DOHH2 (cell line): ENCODE results near the gene NGLY1.

Experiments used
- EZH2phosphoT487 ChIP-seq: fragments of 200-600 bp; sonication (generic); IDR thresholded peaks from 2 replicates; pipeline ENCODE4 v1.6.1; 2017; ENCODE audit warnings: borderline replicate concordance, mild to moderate bottlenecking, antibody characterized with exemption, low read length, moderate library complexity, mixed read lengths
- TF ChIP-seq, protein P1 (sequence below): fragments of 200-600 bp; sonication (generic); IDR thresholded peaks from one replicate; pipeline ENCODE4 v1.5.1; 2014; ENCODE audit warnings: antibody characterized with exemption, mild to moderate bottlenecking, low read depth, low read length; ENCODE audit not compliant: poor library complexity, severe bottlenecking

DNA sequence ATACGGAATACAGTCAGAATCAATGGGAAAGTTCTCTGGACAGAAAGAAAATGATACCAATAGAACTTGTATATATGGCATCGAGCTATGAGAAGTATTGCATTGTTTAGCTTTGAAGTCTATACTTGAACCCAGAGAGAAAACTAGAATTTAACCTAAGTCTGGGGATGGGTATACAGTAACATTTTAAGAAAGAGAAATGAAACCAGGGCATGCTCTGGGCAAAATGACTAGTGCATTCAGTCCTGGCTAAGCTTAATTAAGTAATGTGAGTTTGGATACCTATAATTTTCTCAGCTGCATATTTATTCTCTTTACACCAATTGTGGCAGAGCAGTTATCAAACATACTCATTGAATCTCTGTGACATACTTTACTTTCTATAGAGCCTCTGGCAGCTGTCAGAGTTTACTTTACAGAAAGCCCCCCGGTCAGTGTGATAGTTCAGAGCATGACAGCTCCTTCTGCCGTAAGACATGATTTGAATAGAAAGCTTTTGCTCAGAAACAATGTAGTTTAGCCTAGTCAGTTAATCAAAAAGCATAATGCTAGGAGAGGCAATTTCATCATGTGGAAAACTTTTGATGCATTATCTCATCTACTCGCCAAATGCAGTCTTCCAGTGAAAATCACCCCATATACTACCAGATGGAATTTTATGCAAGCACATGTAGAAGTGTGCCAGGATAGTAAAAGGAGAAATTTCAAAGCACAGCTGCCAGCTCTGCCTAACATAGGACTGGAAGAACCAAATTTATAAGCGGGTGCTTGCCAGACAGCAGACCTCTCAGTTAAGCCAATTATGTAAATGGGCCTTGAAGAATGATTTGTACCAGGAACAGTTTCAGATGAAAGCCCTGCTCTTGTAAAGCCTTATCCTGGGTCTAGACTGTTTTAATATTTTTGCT is 47.4 kb upstream of the NGLY1 start:
- TF ChIP-seq, protein P1, sequence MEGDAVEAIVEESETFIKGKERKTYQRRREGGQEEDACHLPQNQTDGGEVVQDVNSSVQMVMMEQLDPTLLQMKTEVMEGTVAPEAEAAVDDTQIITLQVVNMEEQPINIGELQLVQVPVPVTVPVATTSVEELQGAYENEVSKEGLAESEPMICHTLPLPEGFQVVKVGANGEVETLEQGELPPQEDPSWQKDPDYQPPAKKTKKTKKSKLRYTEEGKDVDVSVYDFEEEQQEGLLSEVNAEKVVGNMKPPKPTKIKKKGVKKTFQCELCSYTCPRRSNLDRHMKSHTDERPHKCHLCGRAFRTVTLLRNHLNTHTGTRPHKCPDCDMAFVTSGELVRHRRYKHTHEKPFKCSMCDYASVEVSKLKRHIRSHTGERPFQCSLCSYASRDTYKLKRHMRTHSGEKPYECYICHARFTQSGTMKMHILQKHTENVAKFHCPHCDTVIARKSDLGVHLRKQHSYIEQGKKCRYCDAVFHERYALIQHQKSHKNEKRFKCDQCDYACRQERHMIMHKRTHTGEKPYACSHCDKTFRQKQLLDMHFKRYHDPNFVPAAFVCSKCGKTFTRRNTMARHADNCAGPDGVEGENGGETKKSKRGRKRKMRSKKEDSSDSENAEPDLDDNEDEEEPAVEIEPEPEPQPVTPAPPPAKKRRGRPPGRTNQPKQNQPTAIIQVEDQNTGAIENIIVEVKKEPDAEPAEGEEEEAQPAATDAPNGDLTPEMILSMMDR = no peak
- no peak for TF ChIP-seq EZH2phosphoT487
